ENCODE results near the gene B4GALNT3.

Gene B4GALNT3

DNA sequence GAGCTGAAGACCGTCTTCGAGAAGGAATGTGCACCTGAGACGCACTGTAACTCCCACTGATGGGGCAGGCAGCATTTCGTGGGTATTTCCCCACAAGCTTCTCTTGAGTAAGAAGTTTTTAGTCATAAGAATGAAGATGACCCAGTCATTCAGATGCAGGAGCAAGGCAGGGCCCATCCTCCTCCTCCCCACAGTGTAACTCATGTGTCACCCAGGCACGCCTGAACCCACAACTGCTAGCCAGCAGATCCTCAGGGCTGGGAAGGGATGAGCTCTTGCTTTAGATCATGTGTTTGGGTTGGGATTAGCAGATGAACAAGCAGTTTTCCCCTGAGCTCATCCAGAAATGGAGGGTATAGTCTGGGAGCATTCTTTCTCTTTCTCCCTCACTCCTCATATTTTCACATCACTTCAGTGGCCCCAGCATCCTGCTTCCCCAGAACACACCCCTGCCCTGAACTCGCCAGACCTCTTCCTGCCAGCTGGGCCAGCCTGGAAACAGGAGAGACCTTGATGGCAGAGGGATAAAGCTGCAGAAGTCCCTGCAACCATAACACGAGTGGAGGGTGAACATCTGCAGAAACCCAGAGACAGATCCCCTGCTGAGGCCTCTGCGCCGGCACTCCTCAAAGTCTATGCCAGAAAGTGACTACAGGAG lies 73.3 kb downstream of the B4GALNT3 start:
- H3K4me1 Mint-ChIP-seq (ENCODE audit: low read depth) = no peaks in the 10 kb centered on the region
- no peak overlapping the region for H3K4me3 Mint-ChIP-seq
- H3K9me3 Mint-ChIP-seq = peaks cover 18% of the 10 kb centered on the region
- DNase-seq = no peak
- H3K27ac Mint-ChIP-seq = no peak overlapping the region
- no peaks in the 10 kb centered on the region for H3K27me3 Mint-ChIP-seq
- H3K36me3 Mint-ChIP-seq (ENCODE audit: low read depth) = peaks cover 3% of the 10 kb centered on the region

DNA sequence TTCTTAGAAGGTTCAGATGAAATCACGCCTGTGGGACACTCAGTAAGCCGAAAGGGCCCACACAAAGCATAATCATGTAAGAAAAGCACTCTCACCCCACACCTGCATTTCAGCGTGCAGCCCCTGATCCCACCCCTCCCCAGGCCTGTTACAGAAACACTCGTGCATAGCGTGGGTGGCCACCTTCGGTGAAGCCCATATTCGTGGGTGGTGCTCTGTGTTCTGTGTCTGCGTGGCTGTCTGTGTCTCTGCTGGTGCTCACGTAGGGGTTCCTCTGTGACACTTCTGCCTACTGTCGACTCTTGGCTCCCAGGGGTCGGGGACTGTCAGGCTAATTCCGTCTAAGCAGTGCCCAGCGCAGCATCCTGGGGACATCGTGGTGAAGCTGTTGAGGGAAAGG lies 74.0 kb downstream of the B4GALNT3 start:
- Mint-ChIP-seq H3K27ac (no peak overlapping the region), H3K4me1 (ENCODE audit: low read depth) (peaks cover 3% of the 10 kb centered on the region), H3K4me3 (no peak overlapping the region), H3K27me3 (no peaks in the 10 kb centered on the region), H3K36me3 (ENCODE audit: low read depth) (peaks cover 3% of the 10 kb centered on the region), H3K9me3 (peaks cover 18% of the 10 kb centered on the region)
- no peak for DNase-seq

GRCh38 chr12:534216-534615 lies 74.5 kb downstream of the B4GALNT3 start:
- H3K4me1 Mint-ChIP-seq (ENCODE audit: low read depth) = peaks cover 8% of the 10 kb centered on the region
- no peak overlapping the region for H3K27ac Mint-ChIP-seq
- no peaks in the 10 kb centered on the region for H3K27me3 Mint-ChIP-seq
- DNase-seq = no peak
- H3K4me3 Mint-ChIP-seq = no peak overlapping the region
- H3K36me3 Mint-ChIP-seq (ENCODE audit: low read depth) = peaks cover 3% of the 10 kb centered on the region
- H3K9me3 Mint-ChIP-seq = peaks cover 18% of the 10 kb centered on the region

DNA sequence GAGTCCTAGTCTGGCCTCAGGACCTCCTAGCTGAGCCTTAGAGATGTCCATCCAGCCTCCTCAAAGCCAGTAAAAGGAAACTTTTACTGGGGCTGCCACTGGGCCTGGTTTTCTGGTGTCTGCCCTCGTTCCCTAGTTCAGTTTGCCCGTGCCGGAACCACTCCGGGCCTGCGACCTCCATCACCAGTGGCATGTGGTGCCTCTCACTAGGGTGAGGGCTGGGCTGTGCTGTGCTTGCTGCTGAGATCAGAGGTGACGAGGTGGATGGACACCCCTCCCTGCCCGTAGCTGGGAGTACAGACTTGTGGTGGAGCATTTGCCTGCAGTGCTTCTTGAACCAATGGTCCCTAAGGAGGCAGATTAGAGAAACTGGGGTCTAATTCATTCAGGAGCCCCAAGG lies 75.7 kb downstream of the B4GALNT3 start:
- Mint-ChIP-seq H3K9me3 (peaks cover 17% of the 10 kb centered on the region), H3K27ac (no peak overlapping the region), H3K27me3 (no peaks in the 10 kb centered on the region), H3K4me3 (no peak overlapping the region), H3K36me3 (ENCODE audit: low read depth) (peaks cover 3% of the 10 kb centered on the region), H3K4me1 (ENCODE audit: low read depth) (peaks cover 19% of the 10 kb centered on the region)
- DNase-seq = no peak

- Mint-ChIP-seq H3K4me3 (no peak overlapping the region), H3K27ac (no peak overlapping the region)
These were observed 77.1 kb downstream of the B4GALNT3 start for GRCh38 chr12:536751-537245.

GRCh38 chr12:537772-538171 lies 78.0 kb downstream of the B4GALNT3 start:
- Mint-ChIP-seq H3K9me3 (peaks cover 2% of the 10 kb centered on the region), H3K27me3 (no peaks in the 10 kb centered on the region), H3K27ac (no peak overlapping the region), H3K4me1 (ENCODE audit: low read depth) (peaks cover 21% of the 10 kb centered on the region), H3K36me3 (ENCODE audit: low read depth) (no peaks in the 10 kb centered on the region), H3K4me3 (no peak overlapping the region)
- no peak for DNase-seq

More at GRCh38 chr12:536751-537245, 77.1 kb downstream of the B4GALNT3 start:
- H3K27me3 Mint-ChIP-seq = no peaks in the 10 kb centered on the region
- H3K9me3 Mint-ChIP-seq = peaks cover 11% of the 10 kb centered on the region
- H3K4me1 Mint-ChIP-seq (ENCODE audit: low read depth) = peaks cover 21% of the 10 kb centered on the region
- peaks cover 3% of the 10 kb centered on the region for H3K36me3 Mint-ChIP-seq (ENCODE audit: low read depth)
- DNase-seq = no peak

DNA sequence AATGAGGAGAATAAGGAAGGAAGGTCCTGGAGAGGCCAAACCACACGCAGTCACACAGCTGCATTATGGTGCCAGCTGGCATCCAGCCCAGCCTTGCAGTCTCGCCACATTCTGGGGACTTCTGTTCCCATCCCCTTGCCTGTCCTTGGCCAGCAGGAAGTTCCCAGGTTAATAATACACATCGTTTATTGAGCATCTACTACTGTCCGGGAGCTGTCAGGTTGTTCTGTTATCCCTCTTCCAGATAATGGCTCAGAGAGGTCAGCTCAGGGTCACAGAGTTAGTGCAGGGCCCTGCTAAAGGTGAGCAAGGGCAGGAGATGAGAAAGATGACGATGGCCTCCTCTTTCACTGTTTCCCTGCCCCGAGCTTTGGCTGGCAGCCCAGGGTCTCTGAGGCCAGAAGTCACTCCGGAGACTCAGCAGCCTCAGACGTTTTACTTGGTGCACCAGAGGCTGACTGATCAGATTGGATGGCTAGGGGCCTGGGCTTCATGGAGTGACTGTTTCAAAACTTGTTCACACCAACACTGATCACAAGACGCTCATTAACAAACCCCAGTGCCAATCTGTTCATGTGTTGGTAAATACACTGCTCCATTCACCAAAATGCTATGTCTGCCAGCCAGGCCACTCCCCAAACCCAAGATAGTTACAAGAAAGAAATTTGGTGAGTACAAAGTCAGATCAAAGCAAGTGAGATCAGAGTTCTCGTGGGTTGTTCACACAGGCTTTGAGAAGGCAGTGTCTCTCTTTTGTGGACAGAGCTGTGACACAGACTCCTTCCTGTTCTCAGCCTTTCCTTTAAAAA lies 79.2 kb downstream of the B4GALNT3 start:
- Mint-ChIP-seq H3K27ac (peak overlapping the region; percentile 4), H3K9me3 (no peaks in the 10 kb centered on the region), H3K27me3 (no peaks in the 10 kb centered on the region), H3K4me1 (ENCODE audit: low read depth) (peaks cover 21% of the 10 kb centered on the region), H3K36me3 (ENCODE audit: low read depth) (no peaks in the 10 kb centered on the region), H3K4me3 (no peak overlapping the region)
- no peak for DNase-seq

DNA sequence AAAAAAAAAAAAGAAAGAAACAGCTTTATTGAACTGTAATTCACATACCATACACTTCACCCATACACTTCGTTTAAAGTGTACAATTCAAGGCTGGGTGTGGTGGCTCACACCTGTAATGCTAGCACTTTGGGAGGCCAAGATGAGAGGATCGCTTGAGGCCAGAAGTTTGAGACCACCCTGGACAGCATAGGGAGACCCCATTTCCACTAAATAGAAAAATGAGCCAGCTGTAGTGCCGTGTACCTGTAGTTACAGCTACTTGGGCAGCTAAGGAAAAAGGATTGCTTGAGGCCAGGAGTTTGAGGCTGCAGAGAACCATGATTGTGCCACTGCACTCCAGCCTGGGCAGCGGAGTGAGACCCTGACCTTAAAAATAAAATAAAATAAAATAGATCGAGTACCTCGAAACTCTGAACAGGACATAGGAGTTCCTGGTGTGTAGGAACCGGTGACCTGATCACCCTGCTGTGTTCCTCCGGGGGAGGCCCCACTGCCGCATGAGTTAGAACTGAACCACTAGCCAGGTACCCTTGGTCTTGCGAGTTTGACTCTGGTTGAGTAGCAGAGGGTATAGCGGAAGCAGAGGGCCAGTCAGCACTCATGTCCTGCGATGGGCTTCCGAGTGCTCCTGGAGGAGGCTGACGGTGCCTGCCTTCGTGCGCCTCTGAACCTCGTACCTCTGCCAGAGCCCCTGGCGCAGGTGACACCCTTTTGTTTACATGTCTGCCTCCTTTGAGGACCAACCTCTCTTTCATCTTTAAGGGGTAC lies 80.0 kb downstream of the B4GALNT3 start:
- Mint-ChIP-seq H3K27ac (no peak overlapping the region), H3K36me3 (ENCODE audit: low read depth) (no peaks in the 10 kb centered on the region), H3K27me3 (peaks cover 6% of the 10 kb centered on the region), H3K4me3 (no peak overlapping the region), H3K4me1 (ENCODE audit: low read depth) (peaks cover 21% of the 10 kb centered on the region), H3K9me3 (no peaks in the 10 kb centered on the region)
- DNase-seq = no peak

DNA sequence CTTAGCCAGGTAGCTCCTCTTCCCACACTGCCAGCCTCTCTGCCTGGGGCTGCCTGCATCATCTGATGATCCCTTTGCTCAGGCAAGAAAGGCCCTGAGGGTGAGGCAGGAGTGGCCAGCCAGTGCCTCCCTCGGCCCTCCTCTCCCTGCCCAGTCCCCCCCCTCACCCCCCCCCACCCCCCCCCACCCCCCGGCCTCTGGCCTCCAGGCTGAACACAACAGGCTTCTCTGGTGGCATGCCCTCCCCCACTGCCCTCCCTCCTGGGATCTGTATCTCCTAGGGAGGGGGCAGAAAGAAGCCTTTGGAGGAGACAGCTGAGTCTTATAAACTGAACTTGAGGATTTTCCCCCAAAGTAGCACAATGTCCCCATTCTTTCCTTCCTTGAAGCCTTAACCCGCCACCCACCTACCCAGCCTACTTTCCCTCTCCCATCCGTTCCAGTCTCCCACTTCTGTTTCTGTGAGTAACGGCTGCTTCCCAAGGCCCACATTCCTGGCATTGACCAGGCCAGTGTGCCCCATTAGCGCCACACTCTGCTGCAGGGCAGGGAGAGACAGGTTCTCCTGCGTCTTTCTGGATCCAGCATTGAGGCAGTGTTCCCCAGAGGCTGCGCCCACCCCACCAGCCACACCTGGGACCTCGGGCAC lies 82.1 kb downstream of the B4GALNT3 start:
- no peak overlapping the region for H3K27ac Mint-ChIP-seq
- no peak for DNase-seq
- peaks cover 16% of the 10 kb centered on the region for H3K27me3 Mint-ChIP-seq
- no peaks in the 10 kb centered on the region for H3K36me3 Mint-ChIP-seq (ENCODE audit: low read depth)
- peaks cover 23% of the 10 kb centered on the region for H3K4me1 Mint-ChIP-seq (ENCODE audit: low read depth)
- H3K9me3 Mint-ChIP-seq = no peaks in the 10 kb centered on the region
- H3K4me3 Mint-ChIP-seq = no peak overlapping the region

GRCh38 chr12:542395-543113 lies 82.8 kb downstream of the B4GALNT3 start:
- Mint-ChIP-seq H3K9me3 (no peaks in the 10 kb centered on the region), H3K27me3 (peaks cover 18% of the 10 kb centered on the region), H3K27ac (no peak overlapping the region), H3K4me1 (ENCODE audit: low read depth) (peaks cover 26% of the 10 kb centered on the region), H3K4me3 (no peak overlapping the region), H3K36me3 (ENCODE audit: low read depth) (no peaks in the 10 kb centered on the region)
- DNase-seq = no peak

- peaks cover 26% of the 10 kb centered on the region for H3K4me1 Mint-ChIP-seq (ENCODE audit: low read depth)
- no peak overlapping the region for H3K4me3 Mint-ChIP-seq
- no peaks in the 10 kb centered on the region for H3K36me3 Mint-ChIP-seq (ENCODE audit: low read depth)
- DNase-seq = no peak
- no peak overlapping the region for H3K27ac Mint-ChIP-seq
- H3K9me3 Mint-ChIP-seq = no peaks in the 10 kb centered on the region
- H3K27me3 Mint-ChIP-seq = peaks cover 18% of the 10 kb centered on the region
These were observed 83.3 kb downstream of the B4GALNT3 start for GRCh38 chr12:543114-543451.

DNA sequence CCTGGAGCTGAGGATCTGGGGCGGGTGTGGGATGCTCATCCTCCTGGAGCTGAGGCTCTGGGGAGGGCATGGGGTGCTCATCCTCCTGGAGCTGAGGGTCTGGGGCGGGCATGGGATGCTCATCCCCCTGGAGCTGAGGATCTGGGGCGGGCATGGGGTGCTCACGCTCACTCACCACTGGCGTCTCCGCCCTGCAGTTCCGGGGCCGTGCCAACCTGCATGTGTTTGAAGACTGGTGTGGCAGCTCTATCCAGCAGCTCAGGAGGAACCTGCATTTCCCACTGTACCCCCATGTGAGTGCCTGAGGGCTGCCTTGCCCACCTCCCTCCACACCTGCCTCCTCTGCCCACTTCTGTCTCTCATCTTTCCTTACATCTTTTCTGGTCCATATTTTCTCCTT lies 84.4 kb downstream of the B4GALNT3 start:
- H3K4me3 Mint-ChIP-seq = no peak overlapping the region
- no peak for DNase-seq
- no peak overlapping the region for H3K27ac Mint-ChIP-seq
- no peaks in the 10 kb centered on the region for H3K9me3 Mint-ChIP-seq
- peaks cover 18% of the 10 kb centered on the region for H3K27me3 Mint-ChIP-seq
- H3K4me1 Mint-ChIP-seq (ENCODE audit: low read depth) = peaks cover 22% of the 10 kb centered on the region
- no peaks in the 10 kb centered on the region for H3K36me3 Mint-ChIP-seq (ENCODE audit: low read depth)

DNA sequence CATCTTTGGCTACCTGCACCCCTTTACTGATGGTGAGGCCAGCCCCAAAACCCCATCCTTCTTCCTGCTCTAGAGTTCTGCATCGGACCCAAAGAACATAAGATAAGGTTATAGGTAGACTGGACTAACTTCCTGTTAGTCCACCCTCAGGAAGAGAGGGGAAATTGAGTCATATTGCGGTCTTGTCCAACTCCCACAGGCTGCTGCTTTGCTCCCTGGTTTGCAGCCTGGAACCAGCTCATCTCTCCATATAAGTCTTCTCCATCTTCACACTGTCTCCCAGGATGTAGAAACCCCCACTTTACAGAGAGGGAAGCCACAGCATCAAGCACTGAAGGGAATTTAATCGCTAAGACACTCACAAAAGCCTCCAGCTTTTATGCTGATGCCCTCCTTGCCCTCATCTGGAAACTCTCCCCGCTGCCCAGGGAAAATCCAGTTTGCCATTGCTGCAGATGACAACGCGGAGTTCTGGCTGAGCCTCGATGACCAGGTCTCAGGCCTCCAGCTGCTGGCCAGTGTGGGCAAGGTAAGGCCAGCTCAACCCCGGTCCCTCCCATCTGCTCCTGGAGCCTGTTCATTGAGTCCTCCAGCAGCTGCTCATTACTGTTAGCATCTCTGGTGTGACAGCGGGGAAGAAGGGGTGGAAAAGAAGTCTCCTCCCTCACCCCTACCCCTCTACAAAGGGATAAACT lies 85.3 kb downstream of the B4GALNT3 start:
- Mint-ChIP-seq H3K27me3 (peaks cover 18% of the 10 kb centered on the region), H3K36me3 (ENCODE audit: low read depth) (no peaks in the 10 kb centered on the region), H3K9me3 (no peaks in the 10 kb centered on the region), H3K4me1 (ENCODE audit: low read depth) (peaks cover 12% of the 10 kb centered on the region), H3K4me3 (no peak overlapping the region), H3K27ac (no peak overlapping the region)
- DNase-seq = no peak
